Loucy (cell line): Measurements from ENCODE around the gene IRAK3.

Experiments
- H2AFZ ChIP-seq: fragments of 200-600 bp; sonication (generic); 2 replicates; pipeline ENCODE4 v1.6.0; 2016; ENCODE audit warnings: antibody characterized with exemption, mild to moderate bottlenecking, low read length, moderate library complexity
- H3F3A ChIP-seq: fragments of 200-600 bp; 2 replicates; pipeline ENCODE4 v1.6.0; 2016; ENCODE audit warnings: antibody characterized with exemption, low read depth, mild to moderate bottlenecking
- H3K27me3 ChIP-seq: fragments of 200-600 bp; sonication (generic); 2 replicates; pipeline ENCODE4 v1.6.1; 2014; ENCODE audit warnings: low read length, mild to moderate bottlenecking; ENCODE audit not compliant: insufficient read depth, poor library complexity, severe bottlenecking
- H3K36me3 ChIP-seq: fragments of 200-600 bp; sonication (generic); 2 replicates; pipeline ENCODE4 v1.6.1; 2016; ENCODE audit warnings: low read length; ENCODE audit not compliant: insufficient read depth
- H3K4me1 ChIP-seq: fragments of 200-600 bp; sonication (generic); 2 replicates; pipeline ENCODE4 v1.5.1; 2014; ENCODE audit warnings: low read length, mild to moderate bottlenecking; ENCODE audit not compliant: insufficient read depth, poor library complexity, severe bottlenecking
- H3K4me2 ChIP-seq: fragments of 200-600 bp; sonication (generic); 2 replicates; pipeline ENCODE4 v1.6.0; 2014; ENCODE audit warnings: antibody characterized with exemption, low read length, low read depth, mild to moderate bottlenecking; ENCODE audit not compliant: poor library complexity, severe bottlenecking
- H3K4me3 ChIP-seq: fragments of 200-600 bp; sonication (generic); 2 replicates; pipeline ENCODE4 v1.5.1; 2014; ENCODE audit warnings: low read length, mild to moderate bottlenecking, mixed read lengths; ENCODE audit not compliant: poor library complexity, severe bottlenecking
- H3K79me2 ChIP-seq: fragments of 200-600 bp; sonication (generic); 2 replicates; pipeline ENCODE4 v1.6.1; 2014; ENCODE audit warnings: low read length; ENCODE audit not compliant: insufficient read depth
- H3K9ac ChIP-seq: fragments of 200-600 bp; sonication (generic); 2 replicates; pipeline ENCODE4 v1.6.0; 2014; ENCODE audit warnings: mild to moderate bottlenecking, low read depth, low read length, moderate library complexity; ENCODE audit not compliant: poor library complexity, severe bottlenecking
- H3K9me2 ChIP-seq: fragments of 200-600 bp; sonication (generic); replicated peaks from 2 replicates; pipeline ENCODE4 v1.6.1; 2016; ENCODE audit warnings: low read depth, low read length, mixed read lengths
- H3K9me3 ChIP-seq: fragments of 200-600 bp; sonication (generic); 2 replicates; pipeline ENCODE4 v1.6.1; 2014; ENCODE audit warnings: mild to moderate bottlenecking, antibody characterized with exemption, low read length, low read depth; ENCODE audit not compliant: insufficient read depth
- H4K20me1 ChIP-seq: fragments of 200-600 bp; sonication (generic); 2 replicates; pipeline ENCODE4 v1.6.0; 2014; ENCODE audit warnings: antibody characterized with exemption, low read length, mild to moderate bottlenecking; ENCODE audit not compliant: insufficient read depth, poor library complexity, severe bottlenecking
- CTCF ChIP-seq: fragments of 200-600 bp; sonication (generic); conservative IDR thresholded peaks from 2 replicates; pipeline ENCODE4 v1.5.1; 2014; ENCODE audit warnings: mild to moderate bottlenecking, antibody characterized with exemption, low read length
- EZH2phosphoT487 ChIP-seq: fragments of 200-600 bp; IDR thresholded peaks from 2 replicates; pipeline ENCODE4 v1.6.1; 2018; ENCODE audit warnings: antibody characterized with exemption, mild to moderate bottlenecking, moderate library complexity, borderline replicate concordance

The IRAK3 gene

DNA sequence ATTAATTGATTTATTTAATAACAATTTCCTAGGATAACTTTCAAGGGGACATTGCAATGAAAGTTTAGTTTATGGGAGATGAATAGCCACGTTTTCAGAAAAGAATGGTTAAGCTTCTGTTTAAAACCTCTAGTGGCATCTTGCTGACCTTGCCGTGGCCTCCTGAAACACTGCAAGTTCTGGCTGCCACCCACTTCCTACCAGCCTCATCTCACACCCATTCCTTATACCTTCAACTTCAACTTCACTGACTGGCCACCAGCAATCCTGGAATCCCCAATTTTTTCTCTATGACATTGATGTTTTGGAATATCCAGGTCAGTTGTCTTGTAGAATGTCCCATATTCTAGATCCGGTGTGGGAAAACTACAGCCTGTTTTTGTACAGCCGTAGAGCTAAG is 108.1 kb downstream of the IRAK3 start:
- H3K4me2 ChIP-seq: no peak overlapping the region
- peaks cover 11% of the 10 kb centered on the region for H3K4me1 ChIP-seq
- TF ChIP-seq CTCF (no peak), EZH2phosphoT487 (no peak)
- H4K20me1 ChIP-seq: no peaks in the 10 kb centered on the region
- no peak overlapping the region for H2AFZ ChIP-seq
- H3K27me3 ChIP-seq: no peaks in the 10 kb centered on the region
- no peaks in the 10 kb centered on the region for H3K36me3 ChIP-seq
- H3K9me2 ChIP-seq: no peaks in the 10 kb centered on the region
- H3K9ac ChIP-seq: no peak overlapping the region
- no peak overlapping the region for H3K4me3 ChIP-seq
- no peaks in the 10 kb centered on the region for H3F3A ChIP-seq
- no peaks in the 10 kb centered on the region for H3K9me3 ChIP-seq
- no peaks in the 10 kb centered on the region for H3K79me2 ChIP-seq

DNA sequence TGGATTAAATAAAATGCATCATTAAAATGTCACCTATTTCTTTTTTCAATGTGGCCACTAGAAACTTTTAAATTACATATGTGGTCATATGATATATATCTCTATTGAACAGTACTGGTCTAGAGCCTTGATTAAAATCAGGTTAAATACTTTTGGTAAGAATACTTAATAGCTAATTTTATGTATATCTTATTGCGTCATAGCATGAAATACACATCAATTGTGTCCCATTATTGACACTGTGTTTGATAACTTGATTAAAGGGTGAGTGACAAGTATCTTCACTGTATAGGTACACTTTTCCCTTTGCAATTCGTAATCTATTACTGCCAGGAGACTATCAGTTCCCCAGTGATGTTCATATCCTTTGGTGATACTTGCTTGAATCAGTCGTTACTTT is 108.9 kb downstream of the IRAK3 start:
- TF ChIP-seq EZH2phosphoT487 (no peak), CTCF (no peak)
- no peaks in the 10 kb centered on the region for H3K27me3 ChIP-seq
- no peak overlapping the region for H3K4me2 ChIP-seq

GRCh38 chr12:66301944-66302826 is 113.2 kb downstream of the IRAK3 start, which contains the start of gene HELB:
HELB (plus strand) TSS chr12:66302493; CDS start chr12:66302604, 111 bp downstream.
- Histone ChIP-seq H3K4me3 (peak within 1 kb of the TSS; percentile 95), H3K4me2 (peak within 1 kb of the TSS; percentile 92), H2AFZ (peak within 1 kb of the TSS; percentile 91), H3K4me1 (peaks cover 33% of the 10 kb centered on the region), H3K9ac (peak within 1 kb of the TSS; percentile 72), H3K9me3 (no peaks in the 10 kb centered on the region), H3K27me3 (no peaks in the 10 kb centered on the region), H3F3A (no peaks in the 10 kb centered on the region), H3K9me2 (no peaks in the 10 kb centered on the region), H4K20me1 (peaks cover 6% of the 10 kb centered on the region), H3K79me2 (peaks cover 41% of the 10 kb centered on the region), H3K36me3 (no peaks in the 10 kb centered on the region)
- TF ChIP-seq EZH2phosphoT487 (no peak), CTCF (no peak)

More for the DNA sequence above, 108.9 kb downstream of the IRAK3 start:
- no peak overlapping the region for H3K9ac ChIP-seq
- H4K20me1 ChIP-seq: no peaks in the 10 kb centered on the region
- H3K9me2 ChIP-seq: no peaks in the 10 kb centered on the region
- peaks cover 6% of the 10 kb centered on the region for H3K79me2 ChIP-seq
- no peaks in the 10 kb centered on the region for H3F3A ChIP-seq
- H2AFZ ChIP-seq: no peak overlapping the region
- H3K36me3 ChIP-seq: no peaks in the 10 kb centered on the region
- H3K9me3 ChIP-seq: no peaks in the 10 kb centered on the region
- no peak overlapping the region for H3K4me3 ChIP-seq
- peaks cover 11% of the 10 kb centered on the region for H3K4me1 ChIP-seq
